Kidney (tissue), 14 donors: ENCODE measurements around the gene ADAMTSL2. TPM values are rescaled to one million over a fixed set of nuclear protein-coding genes. Genes with fewer than 3 reads are reported as not detected.

Experiments used
- DNase-seq, 5 donors: peaks; one replicate each; pipeline ENCODE4 v3.0.0-alpha.2; 2013 to 2020
- FAIRE-seq: peaks from 2 replicates; lab custom pipeline; 2012; peaks lifted over from hg19 to GRCh38; lab: Jason Lieb, UNC
- H3K27ac ChIP-seq, 2 donors: one replicate each; pipeline ENCODE4 v1.7.0; 2013; ENCODE audit warnings: low read depth in 2 of 2, low read length in 2 of 2, inconsistent platforms in 1 of 2
- H3K27me3 ChIP-seq: one replicate; pipeline ENCODE4 v1.7.1; 2013; ENCODE audit warnings: low read length, inconsistent platforms; ENCODE audit not compliant: control insufficient read depth, insufficient read depth
- H3K36me3 ChIP-seq, 3 donors: one replicate each; pipeline versions ENCODE4 v1.7.0 to v1.7.1; 2013; ENCODE audit warnings: low read length in 3 of 3, control low read depth in 1 of 3, inconsistent platforms in 1 of 3; ENCODE audit not compliant: insufficient read depth in 3 of 3, control insufficient read depth in 2 of 3
- H3K4me1 ChIP-seq, 3 donors: one replicate each; pipeline versions ENCODE4 v1.7.0 to v1.7.1; 2013; ENCODE audit warnings: low read length in 3 of 3, inconsistent platforms in 1 of 3, low read depth in 1 of 3; ENCODE audit not compliant: control insufficient read depth in 2 of 3, insufficient read depth in 2 of 3
- H3K4me3 ChIP-seq, 3 donors: one replicate each; pipeline versions ENCODE4 v1.7.0 to v1.8.1; 2013; ENCODE audit warnings: low read length in 3 of 3, control low read depth in 1 of 3, inconsistent platforms in 1 of 3
- H3K9ac ChIP-seq, 3 donors: one replicate each; pipeline versions ENCODE4 v1.7.0 to v1.7.1; 2013; ENCODE audit warnings: low read length in 3 of 3, control low read depth in 1 of 3, inconsistent platforms in 1 of 3
- H3K9me3 ChIP-seq, 3 donors: one replicate each; pipeline versions ENCODE4 v1.7.0 to v1.7.1; 2013; ENCODE audit warnings: low read length in 3 of 3, control low read depth in 1 of 3, inconsistent platforms in 1 of 3; ENCODE audit not compliant: control insufficient read depth in 2 of 3, insufficient read depth in 1 of 3
- intact Hi-C: fragments of 100-400 bp; cut with DNase I; formaldehyde crosslinking; loops from one replicate; pipeline ENCODE4 v1.11.1; 2022
- polyA plus RNA-seq: library from polyadenylated mRNA; stranded (reverse); fragments of 350-450 nt; fragmentation: Illumina TruSeq; extraction: RNeasy Lipid Tissue Mini Kit (QIAGEN cat#74804); gene quantifications from one replicate; pipeline ENCODE4 v1.2.3, GENCODE V29; 2014; ENCODE audit warnings: low read depth, low replicate concordance; ENCODE audit not compliant: insufficient read depth
- total RNA-seq: library from RNA; stranded (reverse); fragmentation: NEBNext Ultra II Directional; extraction: Animal tissue kit (Norgen Biotek cat#: 25700); gene quantifications from one replicate; pipeline ENCODE4 v1.2.1, GENCODE V29; 2021
- TF ChIP-seq, protein P1 (sequence below): IDR thresholded peaks from 3 replicates; pipeline ENCODE4 v1.5.1; 2012; ENCODE audit warnings: mild to moderate bottlenecking, moderate library complexity, borderline replicate concordance; ENCODE audit not compliant: insufficient read depth; ENCODE audit errors: extremely low read depth
- donor health status: control.
- donor health status: control.
- donor health status: control.
- donor health status: control.
- donor health status: control.
- donor health status: DM: yes; HTN: yes; CAD: no.
- donor health status: Normal renal cell carcinoma (clear cell type).

Gene ADAMTSL2
- total and polyA plus RNA-seq, 2 donors from 2014 or later: 20.0 to 32.1 TPM

DNA sequence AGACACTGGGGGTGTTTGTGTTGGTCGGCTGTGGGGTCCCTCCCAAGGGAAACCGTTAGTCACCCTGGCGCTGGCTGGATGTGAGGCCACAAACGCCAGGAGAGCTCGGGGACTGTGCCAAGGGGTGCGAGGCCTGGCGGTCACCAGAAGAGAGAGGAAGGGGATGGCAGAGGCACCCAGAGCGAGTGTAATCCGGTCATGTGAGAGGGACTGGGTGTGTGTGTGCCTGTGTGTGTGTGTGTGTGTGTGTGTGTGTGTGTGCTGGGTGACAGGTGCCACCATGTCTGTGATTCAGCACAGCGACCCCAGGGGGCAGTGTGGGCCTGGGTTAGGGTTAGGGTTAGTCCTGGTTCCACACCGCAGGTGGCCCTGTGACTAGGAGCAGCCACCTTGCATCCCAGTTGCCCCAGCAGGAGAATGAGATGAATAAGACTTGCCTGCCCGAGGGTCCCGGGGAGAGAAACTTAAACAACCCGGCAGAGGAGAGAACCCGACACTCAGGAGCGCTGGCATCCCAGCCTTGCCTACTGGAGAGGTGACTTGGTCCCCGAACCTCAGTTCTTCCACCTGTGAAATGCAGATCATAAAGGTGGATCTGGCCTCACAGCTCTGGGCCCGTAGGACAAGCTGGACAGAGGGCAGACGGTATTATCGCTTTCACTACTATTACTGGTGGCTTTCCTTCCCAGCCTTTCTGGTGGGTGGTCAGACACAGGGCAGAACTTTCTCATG, 1.4 kb upstream of the ADAMTSL2 start:
- Histone ChIP-seq H3K9ac (no peak overlapping the region), H3K27ac (no peak overlapping the region), H3K36me3 (no peaks in the 10 kb centered on the region), H3K27me3 (no peaks in the 10 kb centered on the region), H3K9me3 (no peaks in the 10 kb centered on the region), H3K4me3 (no peak overlapping the region), H3K4me1 (peaks cover 1 to 56% (median 24%) of the 10 kb centered on the region in 3 donors)
- FAIRE-seq (no peak), DNase-seq (peak in 4 of 5 donors; percentile 72 to 84 (median 75))
- TF ChIP-seq, protein P1, sequence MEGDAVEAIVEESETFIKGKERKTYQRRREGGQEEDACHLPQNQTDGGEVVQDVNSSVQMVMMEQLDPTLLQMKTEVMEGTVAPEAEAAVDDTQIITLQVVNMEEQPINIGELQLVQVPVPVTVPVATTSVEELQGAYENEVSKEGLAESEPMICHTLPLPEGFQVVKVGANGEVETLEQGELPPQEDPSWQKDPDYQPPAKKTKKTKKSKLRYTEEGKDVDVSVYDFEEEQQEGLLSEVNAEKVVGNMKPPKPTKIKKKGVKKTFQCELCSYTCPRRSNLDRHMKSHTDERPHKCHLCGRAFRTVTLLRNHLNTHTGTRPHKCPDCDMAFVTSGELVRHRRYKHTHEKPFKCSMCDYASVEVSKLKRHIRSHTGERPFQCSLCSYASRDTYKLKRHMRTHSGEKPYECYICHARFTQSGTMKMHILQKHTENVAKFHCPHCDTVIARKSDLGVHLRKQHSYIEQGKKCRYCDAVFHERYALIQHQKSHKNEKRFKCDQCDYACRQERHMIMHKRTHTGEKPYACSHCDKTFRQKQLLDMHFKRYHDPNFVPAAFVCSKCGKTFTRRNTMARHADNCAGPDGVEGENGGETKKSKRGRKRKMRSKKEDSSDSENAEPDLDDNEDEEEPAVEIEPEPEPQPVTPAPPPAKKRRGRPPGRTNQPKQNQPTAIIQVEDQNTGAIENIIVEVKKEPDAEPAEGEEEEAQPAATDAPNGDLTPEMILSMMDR: peak; percentile 46
- intact Hi-C loops: no loop called here

DNA sequence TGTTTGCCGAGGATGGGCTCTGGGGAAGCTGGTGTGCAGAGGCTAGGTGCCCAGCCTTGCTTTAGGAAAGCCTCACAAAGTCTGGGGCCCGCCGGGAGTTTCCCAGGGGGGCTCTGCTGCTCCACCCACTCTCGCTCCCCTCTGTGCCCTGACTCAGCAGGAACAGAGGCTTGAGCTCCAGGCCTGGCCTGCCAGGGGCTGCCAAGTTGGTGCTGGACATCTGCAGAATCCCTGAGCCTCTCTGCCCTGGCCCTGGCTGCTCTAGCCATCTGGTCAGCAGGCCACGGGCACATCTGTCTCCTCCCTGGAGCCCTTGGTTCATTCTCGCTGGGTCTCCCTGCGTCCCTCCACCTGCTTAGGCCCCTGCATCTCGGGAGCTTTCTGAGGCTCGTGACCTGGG, 647 bp upstream of the ADAMTSL2 start:
- Histone ChIP-seq H3K4me1 (peaks cover 0 to 55% (median 19%) of the 10 kb centered on the region in 3 donors), H3K27ac (peak overlapping the region; percentile 36 to 65), H3K9ac (peak overlapping the region in 1 of 3 donors; percentile 34), H3K27me3 (no peaks in the 10 kb centered on the region), H3K9me3 (no peaks in the 10 kb centered on the region), H3K36me3 (no peaks in the 10 kb centered on the region), H3K4me3 (peak overlapping the region in 1 of 3 donors; percentile 61)
- intact Hi-C loops: no loop called here
- DNase-seq (no peak), FAIRE-seq (no peak)
- TF ChIP-seq, protein P1: no peak

DNA sequence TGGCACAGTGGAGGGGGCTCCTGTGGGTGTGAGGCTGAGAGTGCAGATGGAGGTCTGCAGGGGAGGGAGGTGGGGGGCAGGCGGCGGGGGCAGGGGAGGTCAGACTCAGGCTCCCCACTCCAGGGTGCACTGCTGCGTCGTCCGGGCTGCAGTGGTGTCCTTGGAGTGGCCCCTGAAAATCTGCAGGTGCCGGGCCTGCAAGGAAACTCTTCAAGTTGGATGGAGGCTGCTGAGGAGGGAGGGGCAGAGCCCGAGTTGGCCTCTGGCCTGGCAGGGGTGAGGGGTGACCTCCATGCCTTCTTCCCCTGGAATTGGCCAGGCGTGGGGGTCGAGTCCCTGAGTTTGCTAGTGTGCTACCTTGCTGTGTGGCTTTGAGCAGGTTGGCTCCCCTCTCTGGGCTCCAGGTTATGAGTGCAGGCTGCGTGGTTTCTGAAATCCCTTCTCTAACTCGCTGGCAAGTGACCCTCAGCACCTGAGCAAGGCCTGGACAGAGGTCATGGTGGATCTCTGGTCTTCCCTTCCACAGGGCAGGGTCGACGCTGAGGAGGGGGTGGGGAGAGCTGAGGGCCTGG, 888 bp downstream of the ADAMTSL2 start:
- H3K9me3 ChIP-seq: no peaks in the 10 kb centered on the region
- DNase-seq (peak in 1 of 5 donors; percentile 70), FAIRE-seq (no peak)
- H3K36me3 ChIP-seq: no peaks in the 10 kb centered on the region
- H3K27me3 ChIP-seq: no peaks in the 10 kb centered on the region
- intact Hi-C loops: no loop called here
- peak overlapping the region in 1 of 3 donors; percentile 34 for H3K9ac ChIP-seq
- TF ChIP-seq, protein P1: no peak
- H3K4me1 ChIP-seq: peaks cover 0 to 58% (median 15%) of the 10 kb centered on the region in 3 donors
- no peak overlapping the region for H3K27ac ChIP-seq
- peak overlapping the region in 2 of 3 donors; percentile 34 to 61 for H3K4me3 ChIP-seq
